H9 (cell line): ENCODE results near the gene WDR7. TPM values are rescaled to one million over a fixed set of nuclear protein-coding genes. Genes with fewer than 3 reads are reported as not detected.

ENCODE experiments used
- DNase-seq: peaks from one replicate; pipeline ENCODE4 v3.0.0-alpha.2; 2017
- H2AFZ ChIP-seq: one replicate; pipeline ENCODE4 v1.6.1; 2013; ENCODE audit warnings: mild to moderate bottlenecking, low read length, control low read depth, moderate library complexity
- H2AK5ac ChIP-seq: 2 replicates; pipeline ENCODE4 v1.6.1; 2013; ENCODE audit warnings: low read length, control low read depth, mixed read lengths; ENCODE audit not compliant: insufficient read length
- H2BK120ac ChIP-seq: one replicate; pipeline ENCODE4 v1.6.1; 2013; ENCODE audit warnings: low read depth, mild to moderate bottlenecking, low read length, control low read depth, inconsistent platforms; ENCODE audit not compliant: poor library complexity, severe bottlenecking
- H2BK12ac ChIP-seq: 2 replicates; pipeline ENCODE4 v1.6.1; 2013; ENCODE audit warnings: low read length, control low read depth, mixed read lengths, low read depth; ENCODE audit not compliant: insufficient read length
- H2BK15ac ChIP-seq: 2 replicates; pipeline ENCODE4 v1.6.1; 2013; ENCODE audit warnings: low read depth, low read length, control low read depth
- H2BK20ac ChIP-seq: one replicate; pipeline ENCODE4 v1.6.1; 2013; ENCODE audit warnings: low read depth, mild to moderate bottlenecking, low read length, control low read depth, inconsistent platforms; ENCODE audit not compliant: poor library complexity, severe bottlenecking
- H2BK5ac ChIP-seq: 2 replicates; pipeline ENCODE4 v1.6.1; 2013; ENCODE audit warnings: low read length, control low read depth, mixed read lengths; ENCODE audit not compliant: insufficient read length
- H3K14ac ChIP-seq: 2 replicates; pipeline ENCODE4 v1.6.1; 2013; ENCODE audit warnings: low read length, control low read depth; ENCODE audit not compliant: insufficient read depth
- H3K18ac ChIP-seq: 2 replicates; pipeline ENCODE4 v1.6.1; 2013; ENCODE audit warnings: low read depth, mild to moderate bottlenecking, mixed read lengths, low read length, control low read depth; ENCODE audit not compliant: insufficient read length
- H3K23ac ChIP-seq: 2 replicates; pipeline ENCODE4 v1.6.1; 2013; ENCODE audit warnings: low read length, control low read depth, mixed read lengths, low read depth; ENCODE audit not compliant: insufficient read length
- H3K23me2 ChIP-seq: 2 replicates; pipeline ENCODE4 v1.6.1; 2013; ENCODE audit warnings: low read depth, mild to moderate bottlenecking, mixed read lengths, low read length, control low read depth; ENCODE audit not compliant: insufficient read length, poor library complexity, severe bottlenecking
- H3K27ac ChIP-seq: 2 replicates; pipeline ENCODE4 v1.5.1; 2013; ENCODE audit warnings: low read length, control low read depth, mixed read lengths, low read depth; ENCODE audit not compliant: insufficient read length
- H3K27me3 ChIP-seq: 2 replicates; pipeline ENCODE4 v1.6.1; 2013; ENCODE audit warnings: low read length, control low read depth, inconsistent platforms; ENCODE audit not compliant: insufficient read depth
- H3K4ac ChIP-seq: 2 replicates; pipeline ENCODE4 v1.6.1; 2013; ENCODE audit warnings: low read depth, mild to moderate bottlenecking, control low read depth, inconsistent platforms, low read length, moderate library complexity
- H3K4me1 ChIP-seq: 2 replicates; pipeline ENCODE4 v1.6.1; 2013; ENCODE audit warnings: low read length, control low read depth, inconsistent platforms; ENCODE audit not compliant: insufficient read depth
- H3K4me2 ChIP-seq: 2 replicates; pipeline ENCODE4 v1.6.1; 2013; ENCODE audit warnings: low read length, control low read depth, mixed read lengths; ENCODE audit not compliant: insufficient read length, insufficient read depth
- H3K56ac ChIP-seq: 2 replicates; pipeline ENCODE4 v1.6.1; 2013; ENCODE audit warnings: low read depth, mild to moderate bottlenecking, mixed read lengths, low read length, control low read depth; ENCODE audit not compliant: insufficient read length
- H3K79me1 ChIP-seq: 2 replicates; pipeline ENCODE4 v1.6.1; 2013; ENCODE audit warnings: low read depth, mild to moderate bottlenecking, moderate library complexity, low read length, control low read depth, inconsistent platforms; ENCODE audit not compliant: insufficient read depth, poor library complexity, severe bottlenecking
- H3K79me2 ChIP-seq: 2 replicates; pipeline ENCODE4 v1.6.1; 2013; ENCODE audit warnings: low read length, control low read depth, inconsistent platforms; ENCODE audit not compliant: insufficient read depth
- H3K9ac ChIP-seq: 2 replicates; pipeline ENCODE4 v1.6.1; 2013; ENCODE audit warnings: low read length, control low read depth, mixed read lengths; ENCODE audit not compliant: insufficient read length; ENCODE audit errors: extremely low read depth
- H3K9me3 ChIP-seq: one replicate; pipeline ENCODE4 v1.6.1; 2013; ENCODE audit warnings: low read depth, low read length, inconsistent platforms; ENCODE audit not compliant: control insufficient read depth
- H3T11ph ChIP-seq: one replicate; pipeline ENCODE4 v1.6.1; 2013; ENCODE audit warnings: mild to moderate bottlenecking, low read length, control low read depth, inconsistent platforms
- H4K20me1 ChIP-seq: one replicate; pipeline ENCODE4 v1.6.1; 2013; ENCODE audit not compliant: control insufficient read depth, insufficient read length, insufficient read depth
- H4K5ac ChIP-seq: 2 replicates; pipeline ENCODE4 v1.6.1; 2013; ENCODE audit warnings: low read depth, mild to moderate bottlenecking, mixed read lengths, low read length, control low read depth; ENCODE audit not compliant: insufficient read length
- H4K8ac ChIP-seq: replicated peaks from 2 replicates; pipeline ENCODE4 v1.6.1; 2013; ENCODE audit warnings: low read length, control low read depth, mixed read lengths, low read depth; ENCODE audit not compliant: insufficient read length
- H4K91ac ChIP-seq: 2 replicates; pipeline ENCODE4 v1.6.1; 2013; ENCODE audit warnings: low read depth, mild to moderate bottlenecking, moderate library complexity, mixed read lengths, low read length, control low read depth; ENCODE audit not compliant: insufficient read length
- H3K27ac Mint-ChIP-seq, 3 experiments: 2 replicates in 2 of 3; 3 replicates in 1 of 3; pipeline ENCODE4 v1.8.0; 2020 to 2021; ENCODE audit warnings: mixed read lengths in 3 of 3, mild to moderate bottlenecking in 1 of 3, moderate library complexity in 1 of 3
- H3K27me3 Mint-ChIP-seq: 2 replicates; pipeline ENCODE4 v1.8.0; 2021; ENCODE audit warnings: low read depth, mild to moderate bottlenecking, moderate library complexity, mixed read lengths
- H3K36me3 Mint-ChIP-seq, 3 experiments: 2 replicates in 2 of 3; 3 replicates in 1 of 3; pipeline ENCODE4 v1.8.0; 2020 to 2021; ENCODE audit warnings: low read depth in 3 of 3, mixed read lengths in 3 of 3; ENCODE audit not compliant: insufficient read depth in 1 of 3
- H3K4me1 Mint-ChIP-seq, 2 experiments: 2 replicates each; pipeline ENCODE4 v1.8.0; 2020; ENCODE audit warnings: mixed read lengths in 2 of 2
- H3K4me3 Mint-ChIP-seq, 2 experiments: 2 replicates in 1 of 2; 3 replicates in 1 of 2; pipeline ENCODE4 v1.8.0; 2020 to 2021; ENCODE audit warnings: mild to moderate bottlenecking in 2 of 2, mixed read lengths in 2 of 2, moderate library complexity in 1 of 2
- H3K9me3 Mint-ChIP-seq, 2 experiments: 2 replicates in 1 of 2; 3 replicates in 1 of 2; pipeline ENCODE4 v1.8.0; 2020; ENCODE audit warnings: mild to moderate bottlenecking in 2 of 2, mixed read lengths in 2 of 2, moderate library complexity in 1 of 2
- CTCF ChIP-seq: fragments of 200-600 bp; sonication (generic); conservative IDR thresholded peaks from 3 replicates; pipeline ENCODE4 v1.8.0; 2021; ENCODE audit warnings: antibody characterized with exemption, mild to moderate bottlenecking
- WGBS: extraction: QIAGEN DNeasy Blood & Tissue Kit; methylation state at CpG from one replicate; pipeline ENCODE4 v1.1.7; 2013; ENCODE audit warnings: missing lambda C conversion rate, low lambda C conversion rate, mixed read lengths; ENCODE audit not compliant: insufficient read length; ENCODE audit errors: extremely low coverage; 5-methylcytosine and 5-hydroxymethylcytosine counted together
- total RNA-seq: library from RNA; stranded (reverse); gene quantifications from 2 replicates; pipeline ENCODE4 v1.2.1, GENCODE V29; 2021

WDR7 gene
- total RNA-seq, 1 experiment from 2014 or later = 14.8 TPM

GRCh38 chr18:56878711-56879110 is 227.6 kb downstream of the WDR7 start:
- H3K4me2 ChIP-seq = no peak overlapping the region
- H3K79me2 ChIP-seq = no peaks in the 10 kb centered on the region
- no peak overlapping the region for H2BK12ac ChIP-seq
- H3K4ac ChIP-seq = no peak overlapping the region
- Mint-ChIP-seq H3K4me1 (peaks cover 19 to 21% of the 10 kb centered on the region in 2 experiments), H3K4me3 (no peak overlapping the region), H3K9me3 (peaks cover 0 to 2% of the 10 kb centered on the region in 2 experiments; a peak in 2 of 5 replicates), H3K27ac (no peak overlapping the region), H3K27me3 (no peaks in the 10 kb centered on the region), H3K36me3 (peaks cover 0 to 4% (median 0%) of the 10 kb centered on the region in 3 experiments; a peak in 2 of 7 replicates)
- no peak overlapping the region for H3T11ph ChIP-seq
- H3K9ac ChIP-seq = no peak overlapping the region
- H3K27me3 ChIP-seq = no peaks in the 10 kb centered on the region
- no CpG with 5 or more reads among the region's 4 CpGs for WGBS
- H2AFZ ChIP-seq = no peak overlapping the region
- no peak overlapping the region for H2BK5ac ChIP-seq
- no peak for DNase-seq
- H4K20me1 ChIP-seq = no peaks in the 10 kb centered on the region
- H2BK120ac ChIP-seq = no peak overlapping the region
- no peak overlapping the region for H3K23ac ChIP-seq
- H3K27ac ChIP-seq = no peak overlapping the region
- H4K8ac ChIP-seq = no peak overlapping the region
- no peak overlapping the region for H3K56ac ChIP-seq
- no peak for TF ChIP-seq CTCF
- H3K4me1 ChIP-seq = no peaks in the 10 kb centered on the region
- no peak overlapping the region for H2BK15ac ChIP-seq
- H2BK20ac ChIP-seq = no peak overlapping the region
- peaks cover 1% of the 10 kb centered on the region for H3K23me2 ChIP-seq
- no peak overlapping the region for H3K18ac ChIP-seq
- no peaks in the 10 kb centered on the region for H3K79me1 ChIP-seq
- H2AK5ac ChIP-seq = no peak overlapping the region
- no peaks in the 10 kb centered on the region for H3K9me3 ChIP-seq
- H4K91ac ChIP-seq = no peak overlapping the region
- H4K5ac ChIP-seq = no peak overlapping the region
- H3K14ac ChIP-seq = no peak overlapping the region
